ENCODE measurements around the gene CRYGN. TPM values are rescaled to one million over a fixed set of nuclear protein-coding genes. Genes with fewer than 3 reads are reported as not detected.

The CRYGN gene
- total and polyA plus RNA-seq, 2 experiments from 2014 or later, result 0.59 to 1.5 TPM

DNA sequence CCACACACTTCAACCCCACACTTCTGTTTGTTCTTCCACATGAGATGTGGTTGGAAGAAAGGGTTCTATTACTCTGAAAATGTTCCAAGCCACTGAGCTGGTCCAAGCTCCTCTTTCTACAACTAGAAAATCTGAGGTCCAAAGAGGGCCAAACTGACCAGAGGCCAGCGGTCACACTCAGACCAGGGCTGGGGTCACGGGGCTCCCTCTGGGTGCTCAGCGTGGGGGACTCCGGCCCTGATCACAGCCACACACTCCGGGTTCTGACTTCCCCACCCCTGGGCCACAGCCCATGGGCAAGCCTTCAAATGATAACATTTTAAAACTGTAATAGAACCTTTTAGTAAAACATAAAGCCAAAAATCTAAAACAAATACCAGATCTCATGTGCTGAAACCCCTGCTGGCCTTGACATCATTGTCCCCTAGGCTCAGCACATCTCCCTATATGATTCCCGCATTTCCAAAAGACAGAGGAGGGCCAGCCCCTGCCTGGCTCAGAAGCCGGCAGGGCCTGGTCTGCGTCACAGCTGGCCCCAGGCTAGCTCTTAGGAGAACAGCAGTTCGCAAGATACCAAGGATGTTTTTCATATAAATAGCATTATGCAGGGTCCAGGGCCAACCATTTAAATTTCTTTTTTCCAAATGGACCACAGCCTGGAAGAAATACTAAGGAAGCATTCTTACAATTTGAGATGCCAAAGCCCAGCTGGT is 3.3 kb downstream of the CRYGN start:
- Mint-ChIP-seq H3K27me3 (ENCODE audit: insufficient read depth, low read depth, poor library complexity) (peaks cover 17% of the 10 kb centered on the region), H3K4me1 (peaks cover 20% of the 10 kb centered on the region), H3K9me3 (no peaks in the 10 kb centered on the region), H3K4me3 (no peak overlapping the region), H3K27ac (no peak overlapping the region), H3K36me3 (ENCODE audit: low read depth) (no peaks in the 10 kb centered on the region; the same call in 2 of the 3 replicates)
- peaks cover 21% of the 10 kb centered on the region for H3K4me1 ChIP-seq (ENCODE audit: insufficient read depth)
- TF ChIP-seq NANOG (IDR thresholded peaks at IDR 0.05; ENCODE audit: borderline replicate concordance) (no peak), ZNF114 (CRISPR knock-in tag; IDR thresholded peaks at IDR 0.05) (no peak), POLR2AphosphoS5 (IDR thresholded peaks at IDR 0.05; ENCODE audit: low read depth) (no peak), EZH2 (IDR thresholded peaks at IDR 0.05; ENCODE audit: low read depth, unreplicated experiment) (no peak), CREB1 (CRISPR knock-in tag; IDR thresholded peaks at IDR 0.05; ENCODE audit: low read depth) (no peak), EZH2phosphoT487 (IDR thresholded peaks at IDR 0.05; ENCODE audit: unreplicated experiment) (no peak), STAT1 (IDR thresholded peaks at IDR 0.05; ENCODE audit: unreplicated experiment) (no peak), JUNB (IDR thresholded peaks at IDR 0.05; ENCODE audit: unreplicated experiment) (no peak), ZNF331 (CRISPR knock-in tag; IDR thresholded peaks at IDR 0.05; ENCODE audit: low read depth) (no peak)
- TF ChIP-seq, protein P1, sequence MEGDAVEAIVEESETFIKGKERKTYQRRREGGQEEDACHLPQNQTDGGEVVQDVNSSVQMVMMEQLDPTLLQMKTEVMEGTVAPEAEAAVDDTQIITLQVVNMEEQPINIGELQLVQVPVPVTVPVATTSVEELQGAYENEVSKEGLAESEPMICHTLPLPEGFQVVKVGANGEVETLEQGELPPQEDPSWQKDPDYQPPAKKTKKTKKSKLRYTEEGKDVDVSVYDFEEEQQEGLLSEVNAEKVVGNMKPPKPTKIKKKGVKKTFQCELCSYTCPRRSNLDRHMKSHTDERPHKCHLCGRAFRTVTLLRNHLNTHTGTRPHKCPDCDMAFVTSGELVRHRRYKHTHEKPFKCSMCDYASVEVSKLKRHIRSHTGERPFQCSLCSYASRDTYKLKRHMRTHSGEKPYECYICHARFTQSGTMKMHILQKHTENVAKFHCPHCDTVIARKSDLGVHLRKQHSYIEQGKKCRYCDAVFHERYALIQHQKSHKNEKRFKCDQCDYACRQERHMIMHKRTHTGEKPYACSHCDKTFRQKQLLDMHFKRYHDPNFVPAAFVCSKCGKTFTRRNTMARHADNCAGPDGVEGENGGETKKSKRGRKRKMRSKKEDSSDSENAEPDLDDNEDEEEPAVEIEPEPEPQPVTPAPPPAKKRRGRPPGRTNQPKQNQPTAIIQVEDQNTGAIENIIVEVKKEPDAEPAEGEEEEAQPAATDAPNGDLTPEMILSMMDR (conservative IDR thresholded peaks at IDR 0.05; ENCODE audit: low read depth in 2 of 2), result no peak
- TF ChIP-seq, protein P2, sequence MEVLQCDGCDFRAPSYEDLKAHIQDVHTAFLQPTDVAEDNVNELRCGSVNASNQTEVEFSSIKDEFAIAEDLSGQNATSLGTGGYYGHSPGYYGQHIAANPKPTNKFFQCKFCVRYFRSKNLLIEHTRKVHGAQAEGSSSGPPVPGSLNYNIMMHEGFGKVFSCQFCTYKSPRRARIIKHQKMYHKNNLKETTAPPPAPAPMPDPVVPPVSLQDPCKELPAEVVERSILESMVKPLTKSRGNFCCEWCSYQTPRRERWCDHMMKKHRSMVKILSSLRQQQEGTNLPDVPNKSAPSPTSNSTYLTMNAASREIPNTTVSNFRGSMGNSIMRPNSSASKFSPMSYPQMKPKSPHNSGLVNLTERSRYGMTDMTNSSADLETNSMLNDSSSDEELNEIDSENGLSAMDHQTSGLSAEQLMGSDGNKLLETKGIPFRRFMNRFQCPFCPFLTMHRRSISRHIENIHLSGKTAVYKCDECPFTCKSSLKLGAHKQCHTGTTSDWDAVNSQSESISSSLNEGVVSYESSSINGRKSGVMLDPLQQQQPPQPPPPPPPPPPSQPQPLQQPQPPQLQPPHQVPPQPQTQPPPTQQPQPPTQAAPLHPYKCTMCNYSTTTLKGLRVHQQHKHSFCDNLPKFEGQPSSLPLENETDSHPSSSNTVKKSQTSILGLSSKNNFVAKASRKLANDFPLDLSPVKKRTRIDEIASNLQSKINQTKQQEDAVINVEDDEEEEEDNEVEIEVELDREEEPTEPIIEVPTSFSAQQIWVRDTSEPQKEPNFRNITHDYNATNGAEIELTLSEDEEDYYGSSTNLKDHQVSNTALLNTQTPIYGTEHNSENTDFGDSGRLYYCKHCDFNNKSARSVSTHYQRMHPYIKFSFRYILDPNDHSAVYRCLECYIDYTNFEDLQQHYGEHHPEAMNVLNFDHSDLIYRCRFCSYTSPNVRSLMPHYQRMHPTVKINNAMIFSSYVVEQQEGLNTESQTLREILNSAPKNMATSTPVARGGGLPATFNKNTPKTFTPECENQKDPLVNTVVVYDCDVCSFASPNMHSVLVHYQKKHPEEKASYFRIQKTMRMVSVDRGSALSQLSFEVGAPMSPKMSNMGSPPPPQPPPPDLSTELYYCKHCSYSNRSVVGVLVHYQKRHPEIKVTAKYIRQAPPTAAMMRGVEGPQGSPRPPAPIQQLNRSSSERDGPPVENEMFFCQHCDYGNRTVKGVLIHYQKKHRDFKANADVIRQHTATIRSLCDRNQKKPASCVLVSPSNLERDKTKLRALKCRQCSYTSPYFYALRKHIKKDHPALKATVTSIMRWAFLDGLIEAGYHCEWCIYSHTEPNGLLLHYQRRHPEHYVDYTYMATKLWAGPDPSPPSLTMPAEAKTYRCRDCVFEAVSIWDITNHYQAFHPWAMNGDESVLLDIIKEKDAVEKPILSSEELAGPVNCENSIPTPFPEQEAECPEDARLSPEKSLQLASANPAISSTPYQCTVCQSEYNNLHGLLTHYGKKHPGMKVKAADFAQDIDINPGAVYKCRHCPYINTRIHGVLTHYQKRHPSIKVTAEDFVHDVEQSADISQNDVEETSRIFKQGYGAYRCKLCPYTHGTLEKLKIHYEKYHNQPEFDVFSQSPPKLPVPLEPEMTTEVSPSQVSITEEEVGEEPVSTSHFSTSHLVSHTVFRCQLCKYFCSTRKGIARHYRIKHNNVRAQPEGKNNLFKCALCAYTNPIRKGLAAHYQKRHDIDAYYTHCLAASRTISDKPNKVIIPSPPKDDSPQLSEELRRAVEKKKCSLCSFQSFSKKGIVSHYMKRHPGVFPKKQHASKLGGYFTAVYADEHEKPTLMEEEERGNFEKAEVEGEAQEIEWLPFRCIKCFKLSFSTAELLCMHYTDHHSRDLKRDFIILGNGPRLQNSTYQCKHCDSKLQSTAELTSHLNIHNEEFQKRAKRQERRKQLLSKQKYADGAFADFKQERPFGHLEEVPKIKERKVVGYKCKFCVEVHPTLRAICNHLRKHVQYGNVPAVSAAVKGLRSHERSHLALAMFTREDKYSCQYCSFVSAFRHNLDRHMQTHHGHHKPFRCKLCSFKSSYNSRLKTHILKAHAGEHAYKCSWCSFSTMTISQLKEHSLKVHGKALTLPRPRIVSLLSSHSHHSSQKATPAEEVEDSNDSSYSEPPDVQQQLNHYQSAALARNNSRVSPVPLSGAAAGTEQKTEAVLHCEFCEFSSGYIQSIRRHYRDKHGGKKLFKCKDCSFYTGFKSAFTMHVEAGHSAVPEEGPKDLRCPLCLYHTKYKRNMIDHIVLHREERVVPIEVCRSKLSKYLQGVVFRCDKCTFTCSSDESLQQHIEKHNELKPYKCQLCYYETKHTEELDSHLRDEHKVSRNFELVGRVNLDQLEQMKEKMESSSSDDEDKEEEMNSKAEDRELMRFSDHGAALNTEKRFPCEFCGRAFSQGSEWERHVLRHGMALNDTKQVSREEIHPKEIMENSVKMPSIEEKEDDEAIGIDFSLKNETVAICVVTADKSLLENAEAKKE (CRISPR knock-in tag; IDR thresholded peaks at IDR 0.05), result no peak
- TF ChIP-seq, protein P3, sequence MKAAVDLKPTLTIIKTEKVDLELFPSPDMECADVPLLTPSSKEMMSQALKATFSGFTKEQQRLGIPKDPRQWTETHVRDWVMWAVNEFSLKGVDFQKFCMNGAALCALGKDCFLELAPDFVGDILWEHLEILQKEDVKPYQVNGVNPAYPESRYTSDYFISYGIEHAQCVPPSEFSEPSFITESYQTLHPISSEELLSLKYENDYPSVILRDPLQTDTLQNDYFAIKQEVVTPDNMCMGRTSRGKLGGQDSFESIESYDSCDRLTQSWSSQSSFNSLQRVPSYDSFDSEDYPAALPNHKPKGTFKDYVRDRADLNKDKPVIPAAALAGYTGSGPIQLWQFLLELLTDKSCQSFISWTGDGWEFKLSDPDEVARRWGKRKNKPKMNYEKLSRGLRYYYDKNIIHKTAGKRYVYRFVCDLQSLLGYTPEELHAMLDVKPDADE (IDR thresholded peaks at IDR 0.05), result no peak
- TF ChIP-seq, protein P4, sequence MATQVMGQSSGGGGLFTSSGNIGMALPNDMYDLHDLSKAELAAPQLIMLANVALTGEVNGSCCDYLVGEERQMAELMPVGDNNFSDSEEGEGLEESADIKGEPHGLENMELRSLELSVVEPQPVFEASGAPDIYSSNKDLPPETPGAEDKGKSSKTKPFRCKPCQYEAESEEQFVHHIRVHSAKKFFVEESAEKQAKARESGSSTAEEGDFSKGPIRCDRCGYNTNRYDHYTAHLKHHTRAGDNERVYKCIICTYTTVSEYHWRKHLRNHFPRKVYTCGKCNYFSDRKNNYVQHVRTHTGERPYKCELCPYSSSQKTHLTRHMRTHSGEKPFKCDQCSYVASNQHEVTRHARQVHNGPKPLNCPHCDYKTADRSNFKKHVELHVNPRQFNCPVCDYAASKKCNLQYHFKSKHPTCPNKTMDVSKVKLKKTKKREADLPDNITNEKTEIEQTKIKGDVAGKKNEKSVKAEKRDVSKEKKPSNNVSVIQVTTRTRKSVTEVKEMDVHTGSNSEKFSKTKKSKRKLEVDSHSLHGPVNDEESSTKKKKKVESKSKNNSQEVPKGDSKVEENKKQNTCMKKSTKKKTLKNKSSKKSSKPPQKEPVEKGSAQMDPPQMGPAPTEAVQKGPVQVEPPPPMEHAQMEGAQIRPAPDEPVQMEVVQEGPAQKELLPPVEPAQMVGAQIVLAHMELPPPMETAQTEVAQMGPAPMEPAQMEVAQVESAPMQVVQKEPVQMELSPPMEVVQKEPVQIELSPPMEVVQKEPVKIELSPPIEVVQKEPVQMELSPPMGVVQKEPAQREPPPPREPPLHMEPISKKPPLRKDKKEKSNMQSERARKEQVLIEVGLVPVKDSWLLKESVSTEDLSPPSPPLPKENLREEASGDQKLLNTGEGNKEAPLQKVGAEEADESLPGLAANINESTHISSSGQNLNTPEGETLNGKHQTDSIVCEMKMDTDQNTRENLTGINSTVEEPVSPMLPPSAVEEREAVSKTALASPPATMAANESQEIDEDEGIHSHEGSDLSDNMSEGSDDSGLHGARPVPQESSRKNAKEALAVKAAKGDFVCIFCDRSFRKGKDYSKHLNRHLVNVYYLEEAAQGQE (IDR thresholded peaks at IDR 0.05; ENCODE audit: unreplicated experiment), result no peak
- H3F3A ChIP-seq (replicated peaks; ENCODE audit: low read depth), result peaks cover 8% of the 10 kb centered on the region
- no peak overlapping the region for H3K27ac ChIP-seq (ENCODE audit: low read depth)
- H3K27me3 ChIP-seq (ENCODE audit: insufficient read depth), result peaks cover 10% of the 10 kb centered on the region; the same call in 1 of the 2 replicates
- no peaks in the 10 kb centered on the region for H3K9me2 ChIP-seq (ENCODE audit: insufficient read depth)
- ATAC-seq (no peak), DNase-seq (ENCODE audit: low spot score) (no peak)
- H3K36me3 ChIP-seq (ENCODE audit: insufficient read depth), result no peaks in the 10 kb centered on the region
- no peaks in the 10 kb centered on the region for H4K20me1 ChIP-seq (replicated peaks; ENCODE audit: insufficient read depth)
- H2AFZ ChIP-seq, result no peak overlapping the region
- H3K4me3 ChIP-seq, result no peak overlapping the region
- no peaks in the 10 kb centered on the region for H3K79me2 ChIP-seq (replicated peaks; ENCODE audit: insufficient read depth)
- no peak overlapping the region for H3K4me2 ChIP-seq

All from GM23338 (cell line).